HEK293T (cell line): Measurements from ENCODE around the gene PRAF2.

ENCODE experiments used
- ARNT ChIP-seq: fragments of 450-650 bp; IDR thresholded peaks from 2 replicates; pipeline ENCODE4 v1.6.1; 2017; ENCODE audit warnings: mild to moderate bottlenecking
- BHLHE40 ChIP-seq: fragments of 450-650 bp; IDR thresholded peaks from 2 replicates; pipeline ENCODE4 v1.6.1; 2016; ENCODE audit warnings: mild to moderate bottlenecking, moderate library complexity, borderline replicate concordance
- ELF4 ChIP-seq: fragments of 450-650 bp; IDR thresholded peaks from 2 replicates; pipeline ENCODE4 v1.6.1; 2017; ENCODE audit warnings: antibody characterized with exemption
- FOXK2 ChIP-seq: fragments of 450-650 bp; IDR thresholded peaks from 2 replicates; pipeline ENCODE4 v1.6.1; 2016; ENCODE audit warnings: mild to moderate bottlenecking
- FOXM1 ChIP-seq: fragments of 450-650 bp; IDR thresholded peaks from 2 replicates; pipeline ENCODE4 v1.6.1; 2017; ENCODE audit warnings: mild to moderate bottlenecking, borderline replicate concordance
- LEF1 ChIP-seq: fragments of 450-650 bp; IDR thresholded peaks from 2 replicates; pipeline ENCODE4 v1.6.1; 2017; ENCODE audit warnings: mild to moderate bottlenecking, borderline replicate concordance
- SP1 ChIP-seq: fragments of 450-650 bp; IDR thresholded peaks from 2 replicates; pipeline ENCODE4 v1.6.1; 2017
- ZNF384 ChIP-seq: fragments of 450-650 bp; IDR thresholded peaks from 2 replicates; pipeline ENCODE4 v1.6.1; 2016

GRCh38 chrX:49075347-49075746 is 1.5 kb upstream of the PRAF2 start:
- no peak for TF ChIP-seq FOXM1
- no peak for TF ChIP-seq ELF4
- TF ChIP-seq SP1, result no peak
- TF ChIP-seq LEF1, result no peak
- no peak for TF ChIP-seq ARNT
- no peak for TF ChIP-seq FOXK2
- TF ChIP-seq ZNF384, result no peak
- no peak for TF ChIP-seq BHLHE40
